ENCODE results near the gene ZGLP1.

Gene ZGLP1

GRCh38 chr19:10274589-10274988 lies 35.0 kb downstream of the ZGLP1 start:
- no peak for DNase-seq

- DNase-seq = no peak
Observed at GRCh38 chr19:10271543-10272086, 38.0 kb downstream of the ZGLP1 start.

GRCh38 chr19:10270616-10271394 lies 38.8 kb downstream of the ZGLP1 start, which contains the start of gene ICAM1:
ICAM1 (plus strand) TSS chr19:10271120; CDS start chr19:10271160, 40 bp downstream.
- peak; percentile 11 for DNase-seq

- DNase-seq = no peak
Observed at GRCh38 chr19:10270180-10270615, 39.4 kb downstream of the ZGLP1 start.

GRCh38 chr19:10269333-10270179 lies 40.1 kb downstream of the ZGLP1 start:
- peak; percentile 48 for DNase-seq

GRCh38 chr19:10268071-10268470 lies 41.5 kb downstream of the ZGLP1 start:
- DNase-seq = no peak

- DNase-seq = no peak
Observed at GRCh38 chr19:10266706-10267105, 42.9 kb downstream of the ZGLP1 start.

- no peak for DNase-seq
Observed at GRCh38 chr19:10262771-10263170, 46.8 kb downstream of the ZGLP1 start.

- no peak for DNase-seq
Observed at GRCh38 chr19:10260141-10260584, 49.5 kb downstream of the ZGLP1 start.

- DNase-seq = peak; percentile 85
Observed at GRCh38 chr19:10259162-10259905, 50.3 kb downstream of the ZGLP1 start.

GRCh38 chr19:10258080-10258710 lies 51.4 kb downstream of the ZGLP1 start:
- DNase-seq = no peak

- DNase-seq = no peak
Observed at GRCh38 chr19:10256970-10257615, 52.5 kb downstream of the ZGLP1 start.

- no peak for DNase-seq
Observed at GRCh38 chr19:10256551-10256950, 53.1 kb downstream of the ZGLP1 start.

GRCh38 chr19:10255358-10255757 lies 54.3 kb downstream of the ZGLP1 start:
- DNase-seq = no peak
